MG63 (cell line): ENCODE data around the gene AKNA. TPM values are rescaled to one million over a fixed set of nuclear protein-coding genes. Genes with fewer than 3 reads are reported as not detected.
A peak's percentile ranks its signal among the peaks of the same experiment; 100 is the strongest.

Source experiments
- DNase-seq: peaks from one replicate; pipeline ENCODE4 v3.0.0-alpha.2; 2020
- H3K27me3 ChIP-seq: fragments of 250-450 bp; sonication (Bioruptor Pico); 2 replicates; pipeline ENCODE4 v1.5.1; 2020; ENCODE audit warnings: mild to moderate bottlenecking, moderate library complexity
- H3K36me3 ChIP-seq: fragments of 250-450 bp; sonication (Bioruptor Pico); 2 replicates; pipeline ENCODE4 v1.5.1; 2020; ENCODE audit warnings: mild to moderate bottlenecking, moderate library complexity
- H3K4me3 ChIP-seq: fragments of 250-450 bp; sonication (Bioruptor Pico); 2 replicates; pipeline ENCODE4 v1.5.1; 2020; ENCODE audit warnings: mild to moderate bottlenecking, moderate library complexity
- H3K9me3 ChIP-seq: fragments of 250-450 bp; sonication (Bioruptor Pico); 2 replicates; pipeline ENCODE4 v1.5.1; 2020; ENCODE audit warnings: mild to moderate bottlenecking, moderate library complexity
- total RNA-seq: library from RNA; depleted of rRNA; stranded (reverse); fragments of >200 nt; shearing (Covaris generic); gene quantifications from 2 replicates; pipeline ENCODE4 v1.2.3, GENCODE V29; 2014; ENCODE audit warnings: low replicate concordance

AKNA gene
- total RNA-seq, 1 experiment from 2014 or later: 1.4 TPM

- no peaks in the 10 kb centered on the region for H3K36me3 ChIP-seq
- no peak for DNase-seq
- H3K27me3 ChIP-seq: no peaks in the 10 kb centered on the region
- H3K9me3 ChIP-seq: no peaks in the 10 kb centered on the region
- H3K4me3 ChIP-seq: no peak overlapping the region
Measured at GRCh38 chr9:114403153-114403756, 15.5 kb upstream of the AKNA start.

GRCh38 chr9:114401344-114401743 lies 13.6 kb upstream of the AKNA start:
- Histone ChIP-seq H3K36me3 (no peaks in the 10 kb centered on the region), H3K9me3 (no peaks in the 10 kb centered on the region), H3K4me3 (no peak overlapping the region), H3K27me3 (no peaks in the 10 kb centered on the region)
- DNase-seq: no peak

DNA sequence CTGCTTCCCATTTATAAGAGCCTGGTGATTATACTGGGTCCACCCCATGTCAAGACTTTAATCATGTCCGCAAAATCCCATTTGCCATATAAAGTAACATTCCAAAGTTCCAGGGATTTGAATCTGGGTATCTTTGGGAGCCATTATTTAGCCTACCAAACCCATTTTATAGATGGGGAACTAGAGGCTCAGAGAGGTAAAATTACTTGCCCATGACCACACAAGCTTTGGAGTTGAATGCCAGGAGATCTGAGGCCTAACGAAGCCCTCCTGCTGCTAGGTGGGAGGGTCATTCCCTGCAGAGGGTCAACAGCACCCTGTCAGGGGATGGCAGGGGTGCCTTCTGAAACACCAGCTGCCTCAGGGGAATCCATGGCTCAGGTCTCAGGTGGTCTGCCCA lies 13.0 kb upstream of the AKNA start:
- no peak for DNase-seq
- H3K9me3 ChIP-seq: no peaks in the 10 kb centered on the region
- H3K36me3 ChIP-seq: no peaks in the 10 kb centered on the region
- no peaks in the 10 kb centered on the region for H3K27me3 ChIP-seq
- no peak overlapping the region for H3K4me3 ChIP-seq

GRCh38 chr9:114400219-114400618 lies 12.4 kb upstream of the AKNA start:
- no peaks in the 10 kb centered on the region for H3K9me3 ChIP-seq
- DNase-seq: no peak
- H3K4me3 ChIP-seq: no peak overlapping the region
- no peaks in the 10 kb centered on the region for H3K36me3 ChIP-seq
- no peaks in the 10 kb centered on the region for H3K27me3 ChIP-seq

DNA sequence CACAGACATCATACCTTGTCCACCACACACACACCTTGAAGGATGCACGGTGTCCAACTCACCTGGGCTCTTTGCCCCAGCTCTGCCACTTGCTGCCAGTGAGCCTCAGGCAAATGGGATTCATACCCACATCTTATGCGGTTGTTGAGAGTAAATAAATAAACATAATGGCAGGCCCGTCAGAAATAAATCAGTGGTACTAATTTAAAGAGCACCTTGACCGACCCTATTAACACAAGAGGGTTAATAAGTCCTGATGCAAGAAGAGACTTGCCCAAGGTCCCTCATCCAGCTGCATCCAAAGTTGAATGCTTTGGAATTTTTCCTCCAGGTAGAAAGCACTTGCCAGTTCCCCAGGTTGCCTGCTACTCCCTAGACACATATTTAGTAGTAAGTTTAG lies 11.6 kb upstream of the AKNA start:
- no peak for DNase-seq
- H3K27me3 ChIP-seq: no peaks in the 10 kb centered on the region
- H3K4me3 ChIP-seq: no peak overlapping the region
- H3K9me3 ChIP-seq: no peaks in the 10 kb centered on the region
- no peaks in the 10 kb centered on the region for H3K36me3 ChIP-seq

GRCh38 chr9:114397848-114398605 lies 10.2 kb upstream of the AKNA start:
- DNase-seq: peak; percentile 92
- no peaks in the 10 kb centered on the region for H3K36me3 ChIP-seq
- peak overlapping the region; percentile 61 for H3K4me3 ChIP-seq
- H3K9me3 ChIP-seq: no peaks in the 10 kb centered on the region
- H3K27me3 ChIP-seq: no peaks in the 10 kb centered on the region

- H3K9me3 ChIP-seq: no peaks in the 10 kb centered on the region
- no peaks in the 10 kb centered on the region for H3K36me3 ChIP-seq
- H3K27me3 ChIP-seq: no peaks in the 10 kb centered on the region
- no peak for DNase-seq
- peak overlapping the region; percentile 61 for H3K4me3 ChIP-seq
Measured at GRCh38 chr9:114397219-114397847, 9.6 kb upstream of the AKNA start.

DNA sequence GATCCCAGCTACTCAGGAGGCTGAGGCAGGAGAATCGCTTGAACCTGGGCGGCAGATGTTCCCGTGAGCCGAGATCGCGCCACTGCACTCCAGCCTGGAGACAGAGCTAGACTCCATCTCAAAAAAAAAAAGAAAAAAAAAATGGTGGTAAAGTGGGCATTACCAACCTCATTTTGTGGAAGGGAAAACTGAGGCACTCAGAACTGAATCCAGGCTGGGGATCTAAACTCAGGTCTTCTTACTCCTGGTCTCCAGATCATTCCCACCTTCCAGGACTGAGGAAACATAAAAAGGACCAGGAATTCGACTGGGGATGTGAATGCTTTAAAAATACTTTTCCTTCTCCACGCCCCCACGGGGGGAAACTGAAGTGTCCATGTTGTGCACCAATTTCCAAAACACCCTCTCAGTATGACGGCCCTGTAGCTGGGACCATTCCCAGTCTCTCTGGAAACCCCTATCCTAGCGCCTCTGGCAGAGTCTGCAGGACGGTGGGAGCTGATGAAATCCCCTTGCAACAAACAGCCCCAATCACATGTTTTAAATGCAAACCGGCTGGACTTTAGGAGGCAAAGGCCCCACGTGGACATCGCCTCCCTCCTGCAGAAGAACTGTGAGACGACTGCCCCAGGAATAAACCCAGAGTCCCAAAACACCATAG lies 8.9 kb upstream of the AKNA start:
- DNase-seq: no peak
- Histone ChIP-seq H3K27me3 (no peaks in the 10 kb centered on the region), H3K9me3 (no peaks in the 10 kb centered on the region), H3K36me3 (no peaks in the 10 kb centered on the region), H3K4me3 (no peak overlapping the region)

GRCh38 chr9:114395768-114396167 lies 8.0 kb upstream of the AKNA start:
- Histone ChIP-seq H3K9me3 (no peaks in the 10 kb centered on the region), H3K4me3 (no peak overlapping the region), H3K36me3 (no peaks in the 10 kb centered on the region), H3K27me3 (no peaks in the 10 kb centered on the region)
- DNase-seq: no peak

- Histone ChIP-seq H3K9me3 (no peaks in the 10 kb centered on the region), H3K36me3 (no peaks in the 10 kb centered on the region), H3K27me3 (no peaks in the 10 kb centered on the region), H3K4me3 (no peak overlapping the region)
- DNase-seq: no peak
Measured at GRCh38 chr9:114395334-114395617, 7.5 kb upstream of the AKNA start.

DNA sequence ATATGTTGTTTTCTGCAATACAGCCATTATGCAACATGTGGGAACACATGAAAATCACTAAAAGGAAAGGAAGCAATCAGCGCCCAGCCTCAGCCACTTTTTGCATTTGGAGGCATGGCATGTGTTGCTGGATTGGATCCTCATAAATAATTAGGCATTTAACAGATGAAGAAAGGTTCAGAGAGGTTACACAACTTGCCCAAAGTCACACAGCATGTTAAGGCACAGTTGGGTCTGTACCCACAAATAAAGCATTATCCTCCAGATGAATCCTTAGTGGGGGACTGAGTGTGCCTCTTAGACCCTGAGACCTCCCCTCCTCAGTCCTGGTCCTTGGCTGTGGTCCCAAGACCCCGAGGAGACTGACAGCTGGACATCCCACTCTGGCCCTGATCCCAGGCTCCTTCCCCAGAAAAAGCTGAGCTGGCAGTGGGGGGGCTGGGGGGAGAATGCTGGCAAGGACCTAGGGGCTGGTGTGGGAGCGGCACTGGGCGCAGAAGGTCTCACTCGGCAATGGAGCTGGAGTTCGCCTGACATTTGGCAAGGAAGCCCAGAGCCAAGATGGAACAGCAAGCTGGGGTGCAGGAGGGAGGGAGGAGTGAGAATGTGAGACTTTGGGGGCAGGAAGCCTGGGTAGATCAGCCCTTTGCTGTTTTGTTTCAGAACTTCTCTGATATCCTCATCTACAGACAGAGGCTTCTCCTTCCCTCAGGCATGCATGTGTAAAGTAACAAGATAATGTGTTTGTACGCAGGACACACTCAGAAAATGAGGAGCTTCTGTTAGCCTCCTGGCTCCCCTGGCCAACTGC lies 6.9 kb upstream of the AKNA start:
- Histone ChIP-seq H3K36me3 (no peaks in the 10 kb centered on the region), H3K4me3 (no peak overlapping the region), H3K9me3 (no peaks in the 10 kb centered on the region), H3K27me3 (no peaks in the 10 kb centered on the region)
- DNase-seq: no peak

- H3K4me3 ChIP-seq: no peak overlapping the region
- no peak for DNase-seq
Measured at GRCh38 chr9:114392749-114393112, 4.9 kb upstream of the AKNA start.

GRCh38 chr9:114390952-114391351 lies 3.2 kb upstream of the AKNA start:
- no peak overlapping the region for H3K4me3 ChIP-seq
- no peaks in the 10 kb centered on the region for H3K36me3 ChIP-seq
- no peak for DNase-seq
- H3K9me3 ChIP-seq: no peaks in the 10 kb centered on the region
- no peaks in the 10 kb centered on the region for H3K27me3 ChIP-seq

More at GRCh38 chr9:114392749-114393112, 4.9 kb upstream of the AKNA start:
- Histone ChIP-seq H3K36me3 (no peaks in the 10 kb centered on the region), H3K27me3 (no peaks in the 10 kb centered on the region), H3K9me3 (no peaks in the 10 kb centered on the region)

GRCh38 chr9:114389612-114390368 lies 2.0 kb upstream of the AKNA start:
- H3K4me3 ChIP-seq: no peak overlapping the region
- H3K9me3 ChIP-seq: no peaks in the 10 kb centered on the region
- H3K36me3 ChIP-seq: no peaks in the 10 kb centered on the region
- DNase-seq: no peak
- no peaks in the 10 kb centered on the region for H3K27me3 ChIP-seq

DNA sequence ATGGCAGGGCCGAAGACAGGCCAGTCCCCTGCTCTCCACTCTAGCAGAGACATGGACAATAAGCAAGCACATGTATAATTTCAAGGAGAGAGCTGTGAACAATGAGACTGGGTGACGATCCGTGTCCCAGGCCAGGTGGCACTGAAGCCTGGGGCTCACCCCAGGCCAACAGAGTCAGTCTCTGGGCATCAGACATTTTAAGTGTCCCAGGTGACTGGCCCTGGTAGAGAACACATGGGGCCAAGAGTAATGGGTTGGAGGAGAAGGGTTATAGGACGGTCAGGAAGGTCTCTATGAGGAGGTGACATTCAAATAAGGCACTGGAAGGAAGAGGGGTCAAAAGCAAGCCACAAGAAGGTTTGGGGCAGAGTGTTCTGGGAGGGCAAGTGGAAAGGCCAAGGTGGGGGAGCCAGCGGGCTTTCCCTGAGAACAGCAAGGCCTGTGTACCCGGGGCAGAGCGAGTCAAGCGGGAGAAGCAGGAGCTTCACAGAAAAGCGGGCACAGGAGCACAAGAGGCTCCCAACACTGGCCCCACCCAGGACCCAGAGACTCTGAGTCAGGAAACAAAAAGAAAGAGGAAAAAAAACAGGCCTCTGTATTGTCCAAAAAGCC lies 1.1 kb upstream of the AKNA start:
- Histone ChIP-seq H3K36me3 (no peaks in the 10 kb centered on the region), H3K27me3 (no peaks in the 10 kb centered on the region), H3K4me3 (no peak overlapping the region), H3K9me3 (no peaks in the 10 kb centered on the region)
- no peak for DNase-seq

DNA sequence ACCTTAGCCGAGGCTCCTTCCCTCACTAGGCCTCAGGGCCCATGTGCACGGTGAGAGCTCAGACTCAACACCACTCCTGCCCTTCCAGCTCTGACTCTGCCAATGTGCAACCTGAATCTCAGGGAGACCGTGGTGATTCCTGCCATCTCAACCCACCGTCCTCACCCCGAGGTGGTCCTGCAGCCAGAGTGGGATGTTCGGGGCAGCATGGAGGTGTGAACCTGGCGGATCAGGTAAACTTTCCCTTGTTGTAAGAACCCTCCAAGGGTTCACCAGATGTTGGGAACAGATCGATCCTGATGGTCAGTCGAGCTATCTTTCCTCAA lies 538 bp upstream of the AKNA start:
- no peak overlapping the region for H3K4me3 ChIP-seq
- H3K9me3 ChIP-seq: no peaks in the 10 kb centered on the region
- no peak for DNase-seq
- H3K27me3 ChIP-seq: no peaks in the 10 kb centered on the region
- H3K36me3 ChIP-seq: no peaks in the 10 kb centered on the region
